Neuronal stem cell (in vitro differentiated cells): ENCODE results near the gene NPDC1.
A peak's percentile ranks its signal among the peaks of the same experiment; 100 is the strongest.

Source experiments
- DNase-seq: peaks from one replicate; pipeline ENCODE4 v3.0.0-alpha.2; 2013; ENCODE audit warnings: low spot score
- H2AFZ ChIP-seq: one replicate; pipeline ENCODE4 v1.6.1; 2013; ENCODE audit warnings: mild to moderate bottlenecking, low read length, inconsistent platforms
- H2AK5ac ChIP-seq: 2 replicates; pipeline ENCODE4 v1.6.1; 2013; ENCODE audit warnings: low read depth, mild to moderate bottlenecking, inconsistent platforms, low read length, moderate library complexity, mixed read lengths
- H2BK120ac ChIP-seq: 2 replicates; pipeline ENCODE4 v1.6.1; 2013; ENCODE audit warnings: low read depth, mild to moderate bottlenecking, inconsistent platforms, low read length, moderate library complexity, mixed read lengths
- H2BK12ac ChIP-seq: one replicate; pipeline ENCODE4 v1.6.1; 2013; ENCODE audit warnings: low read length, inconsistent platforms
- H2BK15ac ChIP-seq: 2 replicates; pipeline ENCODE4 v1.6.1; 2013; ENCODE audit warnings: mild to moderate bottlenecking, low read length, inconsistent platforms, mixed read lengths
- H2BK5ac ChIP-seq: one replicate; pipeline ENCODE4 v1.6.1; 2013; ENCODE audit warnings: inconsistent platforms, mild to moderate bottlenecking, low read length, moderate library complexity
- H3K14ac ChIP-seq: one replicate; pipeline ENCODE4 v1.6.1; 2013; ENCODE audit warnings: low read length, inconsistent platforms
- H3K18ac ChIP-seq: 2 replicates; pipeline ENCODE4 v1.6.1; 2013; ENCODE audit warnings: low read length, inconsistent platforms
- H3K23ac ChIP-seq: 2 replicates; pipeline ENCODE4 v1.6.1; 2013; ENCODE audit warnings: low read depth, mild to moderate bottlenecking, mixed read lengths, low read length, inconsistent platforms; ENCODE audit not compliant: poor library complexity
- H3K27ac ChIP-seq: replicated peaks from 3 replicates; pipeline ENCODE4 v1.5.1; 2013; ENCODE audit warnings: low read length, inconsistent platforms
- H3K27me3 ChIP-seq, 3 experiments: 2 replicates each; pipeline ENCODE4 v1.6.1; 2013; ENCODE audit warnings: low read length in 3 of 3, mild to moderate bottlenecking in 2 of 3, inconsistent platforms in 1 of 3, low read depth in 1 of 3, mixed read lengths in 1 of 3, moderate library complexity in 1 of 3; ENCODE audit not compliant: control insufficient read depth in 3 of 3, insufficient read depth in 3 of 3
- H3K36me3 ChIP-seq, 2 donors: replicated peaks in 1 of 2; 2 replicates each; pipeline ENCODE4 v1.6.1; 2013; ENCODE audit warnings: low read length in 2 of 2; ENCODE audit not compliant: control insufficient read depth in 2 of 2, insufficient read depth in 2 of 2
- H3K4ac ChIP-seq: 2 replicates; pipeline ENCODE4 v1.6.1; 2013; ENCODE audit warnings: inconsistent platforms, mild to moderate bottlenecking, low read length, moderate library complexity
- H3K4me1 ChIP-seq, 2 donors: 1 replicate in 1 of 2; 2 replicates in 1 of 2; pipeline ENCODE4 v1.6.1; 2013; ENCODE audit warnings: low read length in 2 of 2, low read depth in 1 of 2; ENCODE audit not compliant: control insufficient read depth in 2 of 2, insufficient read depth in 1 of 2
- H3K4me2 ChIP-seq: one replicate; pipeline ENCODE4 v1.6.1; 2013; ENCODE audit warnings: mild to moderate bottlenecking, low read length, inconsistent platforms; ENCODE audit not compliant: insufficient read depth, poor library complexity, severe bottlenecking
- H3K4me3 ChIP-seq, 2 donors: 2 replicates each; pipeline ENCODE4 v1.5.1; 2013; ENCODE audit warnings: low read length in 2 of 2, mild to moderate bottlenecking in 2 of 2, inconsistent platforms in 1 of 2, moderate library complexity in 1 of 2
- H3K79me1 ChIP-seq: one replicate; pipeline ENCODE4 v1.6.1; 2013; ENCODE audit warnings: low read depth, mild to moderate bottlenecking, inconsistent platforms, low read length, moderate library complexity
- H3K9ac ChIP-seq: one replicate; pipeline ENCODE4 v1.6.1; 2013; ENCODE audit warnings: mild to moderate bottlenecking, low read depth, low read length, inconsistent platforms; ENCODE audit not compliant: poor library complexity
- H3K9me3 ChIP-seq, 2 donors: replicated peaks in 1 of 2; 2 replicates each; pipeline versions ENCODE3 to v1.6.1; 2013; ENCODE audit warnings: low read length in 2 of 2, mild to moderate bottlenecking in 2 of 2, inconsistent platforms in 1 of 2, low read depth in 1 of 2, mixed read lengths in 1 of 2, moderate library complexity in 1 of 2; ENCODE audit not compliant: control insufficient read depth in 2 of 2, insufficient read depth in 1 of 2
- H4K8ac ChIP-seq: one replicate; pipeline ENCODE4 v1.6.1; 2013; ENCODE audit warnings: low read depth, mild to moderate bottlenecking, inconsistent platforms, low read length, moderate library complexity
- H4K91ac ChIP-seq: one replicate; pipeline ENCODE4 v1.6.1; 2013; ENCODE audit warnings: low read length, low read depth, mild to moderate bottlenecking, inconsistent platforms; ENCODE audit not compliant: poor library complexity
- WGBS, 2 donors: extraction: QIAGEN DNeasy Blood & Tissue Kit; methylation state at CpG; one replicate each; pipeline ENCODE4 v1.1.7; 2013; ENCODE audit warnings: missing lambda C conversion rate in 2 of 2, mixed read lengths in 1 of 2; ENCODE audit not compliant: insufficient read length in 2 of 2, insufficient replicate concordance in 1 of 2; ENCODE audit errors: extremely low coverage in 2 of 2; 5-methylcytosine and 5-hydroxymethylcytosine counted together

NPDC1 gene

GRCh38 chr9:137026384-137026783 is 19.6 kb downstream of the NPDC1 start:
- Histone ChIP-seq H2BK15ac (peak overlapping the region; percentile 0), H3K14ac (no peak overlapping the region), H3K36me3 (peaks cover 0 to 5% of the 10 kb centered on the region in 2 donors), H3K79me1 (peaks cover 19% of the 10 kb centered on the region), H2BK120ac (no peak overlapping the region), H3K9ac (peak overlapping the region; percentile 44), H2BK5ac (peak overlapping the region; percentile 0), H3K9me3 (no peaks in the 10 kb centered on the region), H4K91ac (no peak overlapping the region), H3K4me1 (peaks cover 29 to 42% of the 10 kb centered on the region in 2 donors), H3K27ac (no peak overlapping the region), H2AFZ (no peak overlapping the region), H4K8ac (no peak overlapping the region), H2AK5ac (peak overlapping the region; percentile 6), H3K4me3 (peak overlapping the region in 1 of 2 donors; percentile 67), H3K4me2 (no peak overlapping the region), H3K27me3 (peaks cover 0 to 10% (median 0%) of the 10 kb centered on the region in 3 experiments), H3K18ac (no peak overlapping the region), H3K4ac (peak overlapping the region; percentile 76), H2BK12ac (no peak overlapping the region), H3K23ac (peak overlapping the region; percentile 60)
- WGBS, 2 donors = no CpG with 5 or more reads among the region's 2 CpGs
- DNase-seq = no peak

- peak overlapping the region; percentile 77 for H3K9ac ChIP-seq
- H2BK15ac ChIP-seq = peak overlapping the region; percentile 0
- peak overlapping the region; percentile 71 for H2BK5ac ChIP-seq
- peaks cover 19% of the 10 kb centered on the region for H3K79me1 ChIP-seq
- H3K27ac ChIP-seq = no peak overlapping the region
- peak overlapping the region; percentile 56 for H3K14ac ChIP-seq
- no peak overlapping the region for H2AFZ ChIP-seq
- H2BK120ac ChIP-seq = peak overlapping the region; percentile 72
- DNase-seq = no peak
- peak overlapping the region; percentile 6 for H2AK5ac ChIP-seq
- H4K91ac ChIP-seq = no peak overlapping the region
- peaks cover 29 to 42% of the 10 kb centered on the region in 2 donors for H3K4me1 ChIP-seq
- H3K4me2 ChIP-seq = no peak overlapping the region
- no CpG with 5 or more reads among the region's 21 CpGs for WGBS, 2 donors
- peaks cover 0 to 5% of the 10 kb centered on the region in 2 donors for H3K36me3 ChIP-seq
- peaks cover 0 to 10% (median 0%) of the 10 kb centered on the region in 3 experiments for H3K27me3 ChIP-seq
- H2BK12ac ChIP-seq = no peak overlapping the region
- H3K4me3 ChIP-seq = no peak overlapping the region
- no peaks in the 10 kb centered on the region for H3K9me3 ChIP-seq
- peak overlapping the region; percentile 74 for H3K18ac ChIP-seq
- H3K23ac ChIP-seq = peak overlapping the region; percentile 60
- H4K8ac ChIP-seq = no peak overlapping the region
- peak overlapping the region; percentile 53 for H3K4ac ChIP-seq
These were observed 20.4 kb downstream of the NPDC1 start for GRCh38 chr9:137025517-137025966.

GRCh38 chr9:137023583-137023991 is 22.4 kb downstream of the NPDC1 start:
- H2AK5ac ChIP-seq = peak overlapping the region; percentile 81
- no peak overlapping the region for H2AFZ ChIP-seq
- H3K27me3 ChIP-seq = peaks cover 0 to 3% (median 0%) of the 10 kb centered on the region in 3 experiments
- H3K36me3 ChIP-seq = peaks cover 0 to 5% of the 10 kb centered on the region in 2 donors
- peaks cover 20% of the 10 kb centered on the region for H3K79me1 ChIP-seq
- no peak overlapping the region for H2BK12ac ChIP-seq
- H4K91ac ChIP-seq = no peak overlapping the region
- H3K9me3 ChIP-seq = no peaks in the 10 kb centered on the region
- peak overlapping the region; percentile 88 for H3K9ac ChIP-seq
- H4K8ac ChIP-seq = no peak overlapping the region
- H3K4me2 ChIP-seq = no peak overlapping the region
- WGBS, 2 donors = no CpG with 5 or more reads among the region's 15 CpGs
- H3K14ac ChIP-seq = peak overlapping the region; percentile 97
- H3K4me3 ChIP-seq = no peak overlapping the region
- H3K27ac ChIP-seq = peak overlapping the region; percentile 35
- DNase-seq = no peak
- peak overlapping the region; percentile 89 for H3K23ac ChIP-seq
- H2BK15ac ChIP-seq = peak overlapping the region; percentile 87
- H3K18ac ChIP-seq = peak overlapping the region; percentile 85
- H2BK5ac ChIP-seq = peak overlapping the region; percentile 53
- H2BK120ac ChIP-seq = no peak overlapping the region
- peak overlapping the region; percentile 53 for H3K4ac ChIP-seq
- peaks cover 24 to 34% of the 10 kb centered on the region in 2 donors for H3K4me1 ChIP-seq

- peak overlapping the region; percentile 88 for H3K9ac ChIP-seq
- peak overlapping the region; percentile 87 for H2BK15ac ChIP-seq
- no peak overlapping the region for H3K4me3 ChIP-seq
- no peak overlapping the region for H4K8ac ChIP-seq
- peak; percentile 45 for DNase-seq
- H3K4me1 ChIP-seq = peaks cover 23 to 32% of the 10 kb centered on the region in 2 donors
- H4K91ac ChIP-seq = no peak overlapping the region
- H3K27me3 ChIP-seq = no peaks in the 10 kb centered on the region
- H3K4me2 ChIP-seq = no peak overlapping the region
- peak overlapping the region; percentile 81 for H2AK5ac ChIP-seq
- H2AFZ ChIP-seq = no peak overlapping the region
- H3K4ac ChIP-seq = no peak overlapping the region
- peak overlapping the region; percentile 97 for H3K14ac ChIP-seq
- no CpG with 5 or more reads among the region's 7 CpGs for WGBS, 2 donors
- H3K9me3 ChIP-seq = no peaks in the 10 kb centered on the region
- H3K18ac ChIP-seq = peak overlapping the region; percentile 85
- H2BK5ac ChIP-seq = peak overlapping the region; percentile 53
- H2BK12ac ChIP-seq = no peak overlapping the region
- peak overlapping the region; percentile 67 for H3K23ac ChIP-seq
- no peak overlapping the region for H2BK120ac ChIP-seq
- peaks cover 20% of the 10 kb centered on the region for H3K79me1 ChIP-seq
- H3K27ac ChIP-seq = no peak overlapping the region
- peaks cover 0 to 5% of the 10 kb centered on the region in 2 donors for H3K36me3 ChIP-seq
These were observed 22.8 kb downstream of the NPDC1 start for GRCh38 chr9:137023157-137023556.
